Glutamatergic neuron (in vitro differentiated cells): ENCODE data around the gene KRTAP5-6. TPM values are rescaled to one million over a fixed set of nuclear protein-coding genes. Genes with fewer than 3 reads are reported as not detected.

Source experiments
- DNase-seq: peaks from one replicate; pipeline ENCODE4 v3.0.0; 2022
- H3K27ac Mint-ChIP-seq: one replicate; pipeline ENCODE4 v1.8.0; 2020; ENCODE audit warnings: mild to moderate bottlenecking, mixed read lengths, inconsistent platforms; ENCODE audit not compliant: unreplicated experiment
- H3K27me3 Mint-ChIP-seq: one replicate; pipeline ENCODE4 v1.8.0; 2020; ENCODE audit warnings: mild to moderate bottlenecking, moderate library complexity, mixed read lengths, inconsistent platforms; ENCODE audit not compliant: unreplicated experiment
- H3K36me3 Mint-ChIP-seq: one replicate; pipeline ENCODE4 v1.8.0; 2020; ENCODE audit warnings: mild to moderate bottlenecking, mixed read lengths, inconsistent platforms; ENCODE audit not compliant: unreplicated experiment
- H3K4me1 Mint-ChIP-seq: one replicate; pipeline ENCODE4 v1.8.0; 2020; ENCODE audit warnings: mild to moderate bottlenecking, low read depth, mixed read lengths, inconsistent platforms; ENCODE audit not compliant: unreplicated experiment
- H3K4me3 Mint-ChIP-seq: one replicate; pipeline ENCODE4 v1.8.0; 2020; ENCODE audit warnings: mild to moderate bottlenecking, mixed read lengths, inconsistent platforms; ENCODE audit not compliant: unreplicated experiment
- H3K9me3 Mint-ChIP-seq: one replicate; pipeline ENCODE4 v1.8.0; 2020; ENCODE audit warnings: mild to moderate bottlenecking, moderate library complexity, mixed read lengths, inconsistent platforms; ENCODE audit not compliant: unreplicated experiment
- CTCF ChIP-seq: fragments of 200-600 bp; sonication (generic); IDR thresholded peaks from one replicate; pipeline ENCODE4 v1.5.0; 2021; ENCODE audit not compliant: partially characterized antibody, unreplicated experiment
- total RNA-seq: library from RNA; stranded (reverse); fragmentation: NEBNext Ultra II Directional; extraction: Animal tissue kit (Norgen Biotek cat#: 25700); gene quantifications from one replicate; pipeline ENCODE4 v1.2.1, GENCODE V29; 2021; ENCODE audit not compliant: unreplicated experiment

Gene KRTAP5-6
- total RNA-seq, 1 donor from 2014 or later, result not detected

- TF ChIP-seq CTCF, result no peak
- peaks cover 22% of the 10 kb centered on the region for H3K4me1 Mint-ChIP-seq
- no peak overlapping the region for H3K4me3 Mint-ChIP-seq
- no peak overlapping the region for H3K27ac Mint-ChIP-seq
- peaks cover 16% of the 10 kb centered on the region for H3K27me3 Mint-ChIP-seq
- H3K36me3 Mint-ChIP-seq, result peaks cover 18% of the 10 kb centered on the region
- peaks cover 17% of the 10 kb centered on the region for H3K9me3 Mint-ChIP-seq
- no peak for DNase-seq
Measured at GRCh38 chr11:1743585-1744136, 46.7 kb downstream of the KRTAP5-6 start.

DNA sequence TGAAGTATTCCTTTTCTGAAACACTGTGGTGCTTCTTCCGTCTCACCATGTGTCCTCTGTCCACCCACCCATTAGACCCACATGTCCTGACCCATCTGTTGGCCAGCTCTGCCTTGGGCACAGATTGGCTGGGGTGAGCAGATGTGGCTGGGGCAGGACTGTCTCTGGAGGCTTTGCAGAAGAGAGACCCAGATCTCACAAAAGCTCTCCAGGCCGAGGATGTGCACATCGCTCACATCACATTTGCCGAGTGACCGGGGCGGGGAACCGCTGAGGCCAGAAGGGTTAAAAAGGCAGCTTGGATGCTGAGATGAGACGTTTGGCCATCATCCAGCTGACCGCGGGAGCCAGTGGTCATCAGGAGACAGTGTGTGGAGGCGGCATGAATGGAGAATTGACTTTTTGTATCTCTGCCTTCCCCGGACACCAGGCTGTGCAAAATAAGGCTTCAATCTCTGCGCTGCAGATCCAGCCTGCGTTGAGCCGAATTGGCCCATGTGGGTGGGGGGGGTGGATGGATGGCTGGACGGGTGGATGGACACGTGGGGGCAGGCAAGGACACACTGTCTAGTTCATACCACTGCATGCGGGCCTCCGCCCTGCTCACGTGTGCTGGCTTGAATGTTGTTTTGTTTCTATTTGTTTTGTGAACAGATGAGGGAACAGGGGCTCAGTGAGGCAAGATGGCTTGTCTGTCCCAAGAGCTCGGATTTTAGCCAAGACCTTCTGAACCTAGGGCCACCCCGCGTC, 47.3 kb downstream of the KRTAP5-6 start:
- no peak overlapping the region for H3K27ac Mint-ChIP-seq
- H3K36me3 Mint-ChIP-seq, result peaks cover 14% of the 10 kb centered on the region
- H3K9me3 Mint-ChIP-seq, result peaks cover 14% of the 10 kb centered on the region
- TF ChIP-seq CTCF, result no peak
- no peak overlapping the region for H3K4me3 Mint-ChIP-seq
- peaks cover 11% of the 10 kb centered on the region for H3K27me3 Mint-ChIP-seq
- peaks cover 18% of the 10 kb centered on the region for H3K4me1 Mint-ChIP-seq
- DNase-seq, result peak; percentile 50

- H3K36me3 Mint-ChIP-seq, result peaks cover 9% of the 10 kb centered on the region
- H3K27me3 Mint-ChIP-seq, result peaks cover 14% of the 10 kb centered on the region
- TF ChIP-seq CTCF, result no peak
- H3K9me3 Mint-ChIP-seq, result peaks cover 14% of the 10 kb centered on the region
- DNase-seq, result peak; percentile 26
- H3K4me3 Mint-ChIP-seq, result peak overlapping the region; percentile 71
- no peak overlapping the region for H3K27ac Mint-ChIP-seq
- H3K4me1 Mint-ChIP-seq, result peaks cover 18% of the 10 kb centered on the region
Measured at GRCh38 chr11:1744891-1745700, 48.1 kb downstream of the KRTAP5-6 start.

GRCh38 chr11:1745701-1746320, 48.8 kb downstream of the KRTAP5-6 start:
- peaks cover 14% of the 10 kb centered on the region for H3K27me3 Mint-ChIP-seq
- no peak overlapping the region for H3K27ac Mint-ChIP-seq
- TF ChIP-seq CTCF, result no peak
- peaks cover 5% of the 10 kb centered on the region for H3K36me3 Mint-ChIP-seq
- H3K4me1 Mint-ChIP-seq, result peaks cover 21% of the 10 kb centered on the region
- DNase-seq, result no peak
- H3K4me3 Mint-ChIP-seq, result peak overlapping the region; percentile 74
- peaks cover 14% of the 10 kb centered on the region for H3K9me3 Mint-ChIP-seq
